ENCODE data around the gene VARS1.

VARS1 gene

DNA sequence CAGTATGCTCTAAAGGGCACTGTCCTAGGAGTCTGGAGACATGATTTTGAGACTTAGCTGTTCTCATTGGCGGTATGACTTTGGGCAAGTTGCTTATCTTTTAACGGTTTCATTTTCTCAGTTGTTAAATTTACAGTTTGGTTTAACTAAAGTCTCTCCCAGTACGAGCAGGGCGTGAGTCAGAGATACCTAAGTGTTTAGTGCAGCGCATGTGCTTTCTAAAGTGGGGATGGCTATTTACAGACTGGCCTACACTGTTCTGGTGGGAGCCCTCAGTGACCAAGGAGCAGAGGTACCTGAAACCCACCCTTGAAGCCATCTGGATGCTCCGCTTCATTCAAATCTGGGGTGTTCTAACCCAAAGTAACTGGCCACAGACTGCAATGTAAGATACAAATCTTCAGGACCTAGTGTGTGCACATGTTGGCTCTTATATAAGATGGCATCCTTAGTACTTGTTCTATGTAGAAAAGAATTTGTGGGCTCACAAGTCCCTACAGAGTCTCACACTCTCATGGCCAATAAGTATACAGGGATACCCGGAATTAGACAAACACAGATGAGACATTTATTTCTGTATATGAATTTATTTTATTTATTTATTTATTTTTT lies 45.0 kb downstream of the VARS1 start:
- H3K4me3 ChIP-seq (replicated peaks; ENCODE audit: low read depth, low read length), result no peak overlapping the region
- TF ChIP-seq, protein P1, sequence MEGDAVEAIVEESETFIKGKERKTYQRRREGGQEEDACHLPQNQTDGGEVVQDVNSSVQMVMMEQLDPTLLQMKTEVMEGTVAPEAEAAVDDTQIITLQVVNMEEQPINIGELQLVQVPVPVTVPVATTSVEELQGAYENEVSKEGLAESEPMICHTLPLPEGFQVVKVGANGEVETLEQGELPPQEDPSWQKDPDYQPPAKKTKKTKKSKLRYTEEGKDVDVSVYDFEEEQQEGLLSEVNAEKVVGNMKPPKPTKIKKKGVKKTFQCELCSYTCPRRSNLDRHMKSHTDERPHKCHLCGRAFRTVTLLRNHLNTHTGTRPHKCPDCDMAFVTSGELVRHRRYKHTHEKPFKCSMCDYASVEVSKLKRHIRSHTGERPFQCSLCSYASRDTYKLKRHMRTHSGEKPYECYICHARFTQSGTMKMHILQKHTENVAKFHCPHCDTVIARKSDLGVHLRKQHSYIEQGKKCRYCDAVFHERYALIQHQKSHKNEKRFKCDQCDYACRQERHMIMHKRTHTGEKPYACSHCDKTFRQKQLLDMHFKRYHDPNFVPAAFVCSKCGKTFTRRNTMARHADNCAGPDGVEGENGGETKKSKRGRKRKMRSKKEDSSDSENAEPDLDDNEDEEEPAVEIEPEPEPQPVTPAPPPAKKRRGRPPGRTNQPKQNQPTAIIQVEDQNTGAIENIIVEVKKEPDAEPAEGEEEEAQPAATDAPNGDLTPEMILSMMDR (IDR thresholded peaks at IDR 0.05; ENCODE audit: low read depth, low read length, missing control alignments), result no peak
- DNase-seq (ENCODE audit: extremely low read depth, low read depth), result no peak

DNA sequence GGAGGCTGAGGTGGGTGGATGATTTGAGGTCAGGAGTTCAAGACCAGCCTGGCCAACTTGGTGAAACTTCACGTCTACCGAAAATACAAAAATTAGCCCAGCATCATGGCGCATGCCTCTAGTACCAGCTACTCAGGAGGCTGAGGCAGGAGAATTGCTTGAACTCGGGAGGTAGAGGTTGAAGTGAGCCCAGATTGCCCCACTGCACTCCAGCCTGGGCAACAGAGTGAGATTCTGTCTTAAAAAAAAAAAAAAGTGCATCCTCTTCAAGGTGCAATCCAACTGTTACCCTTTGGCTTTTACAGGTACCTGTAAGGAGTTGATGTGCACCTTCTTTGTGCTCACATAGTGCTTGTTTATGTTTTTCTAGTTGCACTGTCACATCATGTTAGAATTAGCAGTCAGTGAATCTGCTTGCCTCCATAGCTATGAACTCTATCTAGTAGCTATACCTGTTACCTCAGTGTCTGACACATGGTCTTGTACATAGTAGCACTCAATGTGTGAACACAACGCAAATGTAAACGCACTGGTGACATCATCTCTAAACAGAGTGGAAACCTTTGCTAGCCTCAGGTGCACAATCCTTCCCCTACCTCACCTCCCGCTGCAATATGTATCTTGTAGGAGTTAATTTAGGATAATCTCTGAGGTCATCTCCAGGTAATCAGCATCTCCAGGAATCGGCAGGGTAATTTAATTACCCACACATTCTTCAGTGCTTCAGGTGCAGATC lies 46.1 kb downstream of the VARS1 start:
- DNase-seq (ENCODE audit: extremely low read depth, low read depth), result no peak

More for the DNA sequence above, 46.1 kb downstream of the VARS1 start:
- TF ChIP-seq, protein P1 (IDR thresholded peaks at IDR 0.05; ENCODE audit: low read depth, low read length, missing control alignments), result no peak
- H3K4me3 ChIP-seq (replicated peaks; ENCODE audit: low read depth, low read length), result no peak overlapping the region

Data from HFF-Myc (cell line).